Liver (tissue), 9 donors: ENCODE measurements around the gene NFATC2. TPM values are rescaled to one million over a fixed set of nuclear protein-coding genes. Genes with fewer than 3 reads are reported as not detected.
A peak's percentile ranks its signal among the peaks of the same experiment; 100 is the strongest.

ENCODE experiments used
- DNase-seq: peaks from one replicate; pipeline ENCODE4 v3.0.0-alpha.2; 2017; ENCODE audit warnings: low spot score
- H3K27ac ChIP-seq, 2 donors: one replicate each; pipeline ENCODE4 v1.7.0; 2013; ENCODE audit warnings: inconsistent platforms in 2 of 2, low read length in 2 of 2, control low read depth in 1 of 2, low read depth in 1 of 2, mild to moderate bottlenecking in 1 of 2
- H3K27me3 ChIP-seq, 4 donors: one replicate each; pipeline versions ENCODE4 v1.6.1 to v1.7.0; 2013; ENCODE audit warnings: low read length in 3 of 4, inconsistent platforms in 1 of 4, mild to moderate bottlenecking in 1 of 4, moderate library complexity in 1 of 4; ENCODE audit not compliant: control insufficient read depth in 4 of 4, insufficient read depth in 4 of 4
- H3K36me3 ChIP-seq, 4 donors: one replicate each; pipeline versions ENCODE4 v1.6.1 to v1.7.0; 2013; ENCODE audit warnings: low read length in 3 of 4, mild to moderate bottlenecking in 3 of 4, low read depth in 1 of 4, moderate library complexity in 1 of 4; ENCODE audit not compliant: control insufficient read depth in 4 of 4, insufficient read depth in 3 of 4
- H3K4me1 ChIP-seq, 4 donors: one replicate each; pipeline versions ENCODE4 v1.6.1 to v1.7.0; 2013; ENCODE audit warnings: low read length in 3 of 4, mild to moderate bottlenecking in 3 of 4, moderate library complexity in 1 of 4; ENCODE audit not compliant: control insufficient read depth in 4 of 4, insufficient read depth in 4 of 4
- H3K4me3 ChIP-seq, 3 donors: one replicate each; pipeline versions ENCODE4 v1.6.1 to v1.7.0; 2013; ENCODE audit warnings: low read length in 3 of 3, control low read depth in 1 of 3, low read depth in 1 of 3, mild to moderate bottlenecking in 1 of 3
- H3K9ac ChIP-seq, 2 donors: one replicate each; pipeline ENCODE4 v1.7.0; 2013; ENCODE audit warnings: low read length in 2 of 2, mild to moderate bottlenecking in 2 of 2, moderate library complexity in 2 of 2, control low read depth in 1 of 2, low read depth in 1 of 2
- H3K9me3 ChIP-seq, 4 donors: one replicate each; pipeline versions ENCODE4 v1.6.1 to v1.7.0; 2013; ENCODE audit warnings: low read length in 3 of 4; ENCODE audit not compliant: control insufficient read depth in 4 of 4
- CTCF ChIP-seq: fragments of 150-350 bp; IDR thresholded peaks from 2 replicates; pipeline ENCODE4 v1.5.1; 2017; ENCODE audit warnings: improper control_type of control experiment, low read depth, low read length; ENCODE audit not compliant: missing input control
- EGR1 ChIP-seq, 2 donors: IDR thresholded peaks; 2 replicates each; pipeline ENCODE4 v1.6.1; 2016 to 2018; ENCODE audit warnings: antibody characterized with exemption in 2 of 2, low read depth in 2 of 2
- FOXA1 ChIP-seq: IDR thresholded peaks from 2 replicates; pipeline ENCODE4 v1.6.1; 2016; ENCODE audit warnings: antibody characterized with exemption
- FOXA2 ChIP-seq: IDR thresholded peaks from 2 replicates; pipeline ENCODE4 v1.6.1; 2016; ENCODE audit warnings: antibody characterized with exemption
- HNF4A ChIP-seq, 2 donors: conservative IDR thresholded peaks; 2 replicates each; pipeline ENCODE4 v1.6.1; 2016; ENCODE audit warnings: antibody characterized with exemption in 2 of 2, mild to moderate bottlenecking in 2 of 2
- HNF4G ChIP-seq: IDR thresholded peaks from 2 replicates; pipeline ENCODE4 v1.6.1; 2016; ENCODE audit warnings: antibody characterized with exemption
- JUND ChIP-seq, 2 donors: IDR thresholded peaks; 2 replicates each; pipeline ENCODE4 v1.6.1; 2016; ENCODE audit warnings: antibody characterized with exemption in 2 of 2
- MAX ChIP-seq: IDR thresholded peaks from 2 replicates; pipeline ENCODE4 v1.6.1; 2016; ENCODE audit warnings: antibody characterized with exemption
- RAD21 ChIP-seq, 2 donors: IDR thresholded peaks; 2 replicates each; pipeline ENCODE4 v1.6.1; 2016; ENCODE audit warnings: antibody characterized with exemption in 2 of 2, mild to moderate bottlenecking in 2 of 2
- REST ChIP-seq: IDR thresholded peaks from 2 replicates; pipeline ENCODE4 v1.6.1; 2016; ENCODE audit warnings: antibody characterized with exemption, mild to moderate bottlenecking
- RXRA ChIP-seq, 2 donors: IDR thresholded peaks; 2 replicates each; pipeline ENCODE4 v1.6.1; 2017 to 2018; ENCODE audit warnings: antibody characterized with exemption in 2 of 2, mild to moderate bottlenecking in 1 of 2
- SP1 ChIP-seq: IDR thresholded peaks from 2 replicates; pipeline ENCODE4 v1.6.1; 2018; ENCODE audit warnings: antibody characterized with exemption, mild to moderate bottlenecking
- TAF1 ChIP-seq: conservative IDR thresholded peaks from 2 replicates; pipeline ENCODE4 v1.6.1; 2016; ENCODE audit warnings: antibody characterized with exemption, mild to moderate bottlenecking
- YY1 ChIP-seq: IDR thresholded peaks from 2 replicates; pipeline ENCODE4 v1.6.1; 2016; ENCODE audit warnings: antibody characterized with exemption, mild to moderate bottlenecking
- WGBS: extraction: QIAGEN DNeasy Blood & Tissue Kit; methylation state at CpG from one replicate; pipeline ENCODE4 v1.1.7; 2013; 5-methylcytosine and 5-hydroxymethylcytosine counted together
- polyA plus RNA-seq, 2 donors: library from polyadenylated mRNA; stranded (reverse) in 1 of 2; unstranded in 1 of 2; fragments of 200-250 nt in 1 of 2; fragments of >200 nt in 1 of 2; fragmentation: Nextera tagmentation in 1 of 2; extraction: Ambion mirVana in 1 of 2; gene quantifications; one replicate each; pipeline versions ENCODE4 v1.2.1 to v1.2.3, GENCODE V29; 2013 to 2015
- total RNA-seq, 2 donors: library from RNA; depleted of rRNA; stranded (reverse); fragments of >200 nt; gene quantifications; one replicate each; pipeline ENCODE4 v1.2.3, GENCODE V29; 2014
- TF ChIP-seq, protein P1 (sequence below): IDR thresholded peaks from 2 replicates; pipeline ENCODE4 v1.6.1; 2016; ENCODE audit warnings: antibody characterized with exemption
- TF ChIP-seq, protein P2 (sequence below): IDR thresholded peaks from 2 replicates; pipeline ENCODE4 v1.6.1; 2016; ENCODE audit warnings: antibody characterized with exemption
- donor health status: healthy.
- donor health status: healthy.
- donor health status: healthy.
- donor health status: healthy.
- donor health status: healthy.

The NFATC2 gene
- total and polyA plus RNA-seq, 4 donors, result 1.2 to 6.7 (median 2.6) TPM

DNA sequence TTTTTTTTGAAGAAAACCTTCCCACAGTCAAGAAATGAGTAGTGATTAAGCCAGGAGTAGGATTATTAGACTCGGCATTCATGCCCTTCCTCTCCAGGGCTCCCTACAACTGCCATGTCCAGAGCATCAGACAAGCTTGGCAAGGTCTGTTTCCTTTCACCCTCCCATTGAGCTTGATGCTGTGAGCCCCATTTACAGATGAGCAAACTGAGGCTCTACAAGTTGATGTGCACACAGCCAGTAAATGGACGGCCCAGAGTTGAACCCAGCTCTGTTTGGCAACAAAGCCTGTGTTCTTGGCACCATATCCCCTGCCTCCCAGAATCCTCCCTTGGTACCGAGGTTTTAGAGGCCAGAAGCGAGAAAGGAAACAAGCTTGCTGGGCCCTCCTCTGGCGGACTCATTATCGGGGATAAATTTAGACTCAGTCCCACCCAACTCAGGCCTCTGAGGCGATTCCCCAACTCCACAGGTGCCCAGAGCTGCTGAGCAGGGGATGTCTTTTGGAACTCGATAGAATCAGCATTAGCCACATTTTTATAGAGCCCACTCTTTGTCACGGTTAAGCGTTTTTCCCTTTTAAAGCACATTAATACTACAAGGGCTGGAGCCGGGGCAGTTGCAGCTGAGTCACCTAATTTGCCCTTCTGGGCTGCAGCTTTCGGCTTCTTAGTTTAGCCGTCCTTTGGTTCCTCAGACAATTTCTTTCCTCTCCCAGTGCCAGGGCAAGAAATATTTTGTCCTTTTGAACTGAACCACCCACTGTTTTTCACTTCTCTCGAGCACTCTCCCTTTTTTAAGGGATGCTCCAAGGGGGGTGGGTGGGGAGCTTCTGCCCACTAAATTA lies 23.0 kb upstream of the NFATC2 start:
- Histone ChIP-seq H3K27me3 (peaks cover 0 to under 1% (median 0%) of the 10 kb centered on the region in 4 donors), H3K36me3 (no peaks in the 10 kb centered on the region), H3K4me3 (no peak overlapping the region), H3K27ac (no peak overlapping the region), H3K9ac (no peak overlapping the region), H3K4me1 (peaks cover 4 to 31% (median 25%) of the 10 kb centered on the region in 4 donors), H3K9me3 (no peaks in the 10 kb centered on the region)
- DNase-seq, result no peak
- no peak for TF ChIP-seq FOXA2
- TF ChIP-seq REST, result no peak
- TF ChIP-seq TAF1, result no peak
- TF ChIP-seq, protein P1, sequence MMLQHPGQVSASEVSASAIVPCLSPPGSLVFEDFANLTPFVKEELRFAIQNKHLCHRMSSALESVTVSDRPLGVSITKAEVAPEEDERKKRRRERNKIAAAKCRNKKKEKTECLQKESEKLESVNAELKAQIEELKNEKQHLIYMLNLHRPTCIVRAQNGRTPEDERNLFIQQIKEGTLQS, result no peak
- TF ChIP-seq HNF4G, result no peak
- WGBS, result 70% methylated on average over 14 of the region's 14 CpGs

DNA sequence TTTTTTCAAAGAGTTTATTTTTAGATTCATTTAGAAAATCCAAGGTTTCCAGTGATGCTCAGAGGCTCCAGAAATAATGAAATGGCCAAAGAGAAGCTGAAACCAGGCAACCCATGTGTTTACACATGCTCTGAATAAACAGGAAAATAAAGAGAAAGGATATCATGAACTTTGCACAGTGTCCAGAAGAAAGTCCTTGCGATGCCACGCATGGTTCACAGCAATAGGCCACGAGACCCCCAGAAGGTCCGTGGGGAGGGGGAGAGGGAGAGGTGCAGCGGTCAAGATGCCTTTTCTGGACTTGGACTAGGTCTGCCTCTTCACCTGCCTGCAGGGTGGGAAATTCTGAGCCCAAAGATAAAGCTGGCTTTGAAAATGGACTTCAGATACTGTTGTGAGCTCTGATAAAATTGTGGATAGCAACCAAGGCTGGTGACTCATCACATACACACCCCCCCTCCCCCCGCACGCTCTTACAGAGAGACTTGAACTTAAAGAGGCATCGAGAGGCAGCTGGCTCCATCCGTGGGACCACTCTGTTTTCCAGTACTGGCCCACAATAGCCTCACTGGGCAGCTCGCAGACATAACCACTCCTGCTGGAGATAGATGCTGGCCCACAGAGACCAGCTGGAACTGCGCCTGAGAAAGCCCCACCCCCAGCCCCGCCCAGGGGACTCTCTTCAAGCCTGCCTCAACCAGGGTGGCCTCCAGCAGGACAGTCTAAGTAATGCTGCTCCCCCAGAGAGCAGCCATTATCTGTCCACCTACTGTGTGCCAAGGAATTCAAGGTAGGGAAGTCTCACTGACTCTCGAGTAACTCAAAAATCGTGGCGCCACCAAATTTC lies 21.2 kb upstream of the NFATC2 start:
- Histone ChIP-seq H3K27ac (peak overlapping the region; percentile 33 to 75), H3K4me1 (peaks cover 4 to 33% (median 28%) of the 10 kb centered on the region in 4 donors), H3K9me3 (no peaks in the 10 kb centered on the region), H3K27me3 (peaks cover 0 to 3% (median under 1%) of the 10 kb centered on the region in 4 donors), H3K9ac (no peak overlapping the region), H3K4me3 (no peak overlapping the region), H3K36me3 (no peaks in the 10 kb centered on the region)
- peak; percentile 57 for DNase-seq
- 34% methylated on average over 15 of the region's 15 CpGs for WGBS
- TF ChIP-seq MAX (no peak), HNF4A (conservative IDR thresholded peaks at IDR 0.05) (peak in 1 of 2 donors; percentile 48), RAD21 (IDR thresholded peaks at IDR 0.05) (peak in 1 of 2 donors; percentile 14), RXRA (IDR thresholded peaks at IDR 0.05) (peak in 1 of 2 donors; percentile 16), SP1 (peak; percentile 14), FOXA2 (peak; percentile 12), FOXA1 (no peak), JUND (IDR thresholded peaks at IDR 0.05) (peak; percentile 51 to 78), HNF4G (no peak)

DNA sequence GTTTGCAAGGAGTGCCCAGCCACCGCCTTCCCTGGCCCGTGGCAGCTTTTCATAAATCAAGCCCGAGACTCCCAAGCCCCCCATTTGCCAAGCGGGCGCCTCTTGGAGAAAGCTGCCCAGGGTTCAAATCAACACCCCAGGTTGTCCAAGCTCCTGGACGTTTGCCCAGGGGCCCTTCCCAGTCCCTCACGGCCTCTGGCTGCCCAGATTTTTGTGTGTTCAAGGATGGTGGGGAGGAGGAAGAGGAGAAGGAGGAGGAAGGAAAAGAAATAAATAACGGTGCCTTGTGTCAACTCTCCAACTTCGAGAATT lies 20.6 kb upstream of the NFATC2 start:
- peaks cover 4 to 33% (median 28%) of the 10 kb centered on the region in 4 donors for H3K4me1 ChIP-seq
- no peak overlapping the region for H3K9ac ChIP-seq
- H3K27ac ChIP-seq, result peak overlapping the region; percentile 33 to 75
- H3K4me3 ChIP-seq, result peak overlapping the region in 1 of 3 donors; percentile 49
- H3K9me3 ChIP-seq, result no peaks in the 10 kb centered on the region
- no peaks in the 10 kb centered on the region for H3K36me3 ChIP-seq
- 7% methylated on average over 9 of the region's 9 CpGs for WGBS
- no peak for DNase-seq
- peaks cover 0 to 3% (median under 1%) of the 10 kb centered on the region in 4 donors for H3K27me3 ChIP-seq
- TF ChIP-seq FOXA2 (no peak), YY1 (no peak), HNF4A (conservative IDR thresholded peaks at IDR 0.05) (no peak), SP1 (no peak), EGR1 (IDR thresholded peaks at IDR 0.05; ENCODE audit: low read depth in 2 of 2) (no peak), CTCF (no peak), RXRA (IDR thresholded peaks at IDR 0.05) (no peak)
- TF ChIP-seq, protein P2, sequence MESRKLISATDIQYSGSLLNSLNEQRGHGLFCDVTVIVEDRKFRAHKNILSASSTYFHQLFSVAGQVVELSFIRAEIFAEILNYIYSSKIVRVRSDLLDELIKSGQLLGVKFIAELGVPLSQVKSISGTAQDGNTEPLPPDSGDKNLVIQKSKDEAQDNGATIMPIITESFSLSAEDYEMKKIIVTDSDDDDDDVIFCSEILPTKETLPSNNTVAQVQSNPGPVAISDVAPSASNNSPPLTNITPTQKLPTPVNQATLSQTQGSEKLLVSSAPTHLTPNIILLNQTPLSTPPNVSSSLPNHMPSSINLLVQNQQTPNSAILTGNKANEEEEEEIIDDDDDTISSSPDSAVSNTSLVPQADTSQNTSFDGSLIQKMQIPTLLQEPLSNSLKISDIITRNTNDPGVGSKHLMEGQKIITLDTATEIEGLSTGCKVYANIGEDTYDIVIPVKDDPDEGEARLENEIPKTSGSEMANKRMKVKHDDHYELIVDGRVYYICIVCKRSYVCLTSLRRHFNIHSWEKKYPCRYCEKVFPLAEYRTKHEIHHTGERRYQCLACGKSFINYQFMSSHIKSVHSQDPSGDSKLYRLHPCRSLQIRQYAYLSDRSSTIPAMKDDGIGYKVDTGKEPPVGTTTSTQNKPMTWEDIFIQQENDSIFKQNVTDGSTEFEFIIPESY, result no peak
